ENCODE data around the gene KDELR1. TPM values are rescaled to one million over a fixed set of nuclear protein-coding genes. Genes with fewer than 3 reads are reported as not detected.
"Not testable (repeated sequence)": the region's sequence is repeated elsewhere in the genome, so short reads cannot be mapped to it uniquely, and the experiment has no call there.

KDELR1 gene
- total RNA-seq, 1 donor from 2014 or later, result 121 TPM

GRCh38 chr19:48397263-48398101 lies 6.1 kb upstream of the KDELR1 start:
- DNase-seq (ENCODE audit: low read depth), result no peak

DNA sequence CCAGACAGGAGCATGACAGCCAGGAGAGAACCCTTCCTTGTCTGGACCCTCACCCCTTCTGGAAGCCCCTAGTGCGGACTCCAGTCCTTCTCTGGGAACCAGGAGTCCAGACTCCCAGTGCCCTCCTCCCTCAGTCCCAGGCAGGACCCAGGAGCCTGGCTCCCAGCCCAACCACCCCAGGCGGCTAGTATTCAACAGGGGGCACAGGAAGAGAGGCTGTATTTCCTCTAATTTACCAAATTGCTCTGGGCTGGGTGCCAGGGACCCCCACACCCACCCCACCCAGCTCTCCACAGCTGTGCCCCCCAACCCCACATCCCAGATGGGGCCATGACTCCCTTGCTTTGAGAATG lies 5.4 kb upstream of the KDELR1 start:
- DNase-seq (ENCODE audit: low read depth), result no peak

- no peak for DNase-seq (ENCODE audit: low read depth)
Observed at GRCh38 chr19:48396016-48396823, 4.9 kb upstream of the KDELR1 start.

DNA sequence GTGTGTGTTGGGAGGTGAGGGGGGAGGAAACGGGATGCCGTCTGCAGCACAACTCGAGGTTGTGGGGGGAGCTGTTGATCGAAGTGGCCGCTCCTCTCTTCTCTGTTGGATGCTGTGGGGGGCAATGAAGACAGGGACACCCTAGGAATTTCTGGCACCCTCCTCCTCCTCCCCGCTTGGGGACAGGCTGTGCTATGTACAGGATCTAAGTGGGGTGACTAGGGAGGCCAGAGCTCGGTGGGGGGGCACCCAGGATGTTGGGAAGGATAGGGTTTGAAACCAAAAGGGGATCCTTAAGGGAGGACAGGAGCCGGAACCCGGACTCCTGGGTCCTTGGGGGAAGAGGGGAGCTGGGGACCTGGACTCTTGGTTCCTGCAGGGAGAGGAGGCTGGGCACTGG lies 4.1 kb upstream of the KDELR1 start:
- no peak for DNase-seq (ENCODE audit: low read depth)

- DNase-seq (ENCODE audit: low read depth), result no peak
Observed at GRCh38 chr19:48395170-48395455, 3.8 kb upstream of the KDELR1 start.

DNA sequence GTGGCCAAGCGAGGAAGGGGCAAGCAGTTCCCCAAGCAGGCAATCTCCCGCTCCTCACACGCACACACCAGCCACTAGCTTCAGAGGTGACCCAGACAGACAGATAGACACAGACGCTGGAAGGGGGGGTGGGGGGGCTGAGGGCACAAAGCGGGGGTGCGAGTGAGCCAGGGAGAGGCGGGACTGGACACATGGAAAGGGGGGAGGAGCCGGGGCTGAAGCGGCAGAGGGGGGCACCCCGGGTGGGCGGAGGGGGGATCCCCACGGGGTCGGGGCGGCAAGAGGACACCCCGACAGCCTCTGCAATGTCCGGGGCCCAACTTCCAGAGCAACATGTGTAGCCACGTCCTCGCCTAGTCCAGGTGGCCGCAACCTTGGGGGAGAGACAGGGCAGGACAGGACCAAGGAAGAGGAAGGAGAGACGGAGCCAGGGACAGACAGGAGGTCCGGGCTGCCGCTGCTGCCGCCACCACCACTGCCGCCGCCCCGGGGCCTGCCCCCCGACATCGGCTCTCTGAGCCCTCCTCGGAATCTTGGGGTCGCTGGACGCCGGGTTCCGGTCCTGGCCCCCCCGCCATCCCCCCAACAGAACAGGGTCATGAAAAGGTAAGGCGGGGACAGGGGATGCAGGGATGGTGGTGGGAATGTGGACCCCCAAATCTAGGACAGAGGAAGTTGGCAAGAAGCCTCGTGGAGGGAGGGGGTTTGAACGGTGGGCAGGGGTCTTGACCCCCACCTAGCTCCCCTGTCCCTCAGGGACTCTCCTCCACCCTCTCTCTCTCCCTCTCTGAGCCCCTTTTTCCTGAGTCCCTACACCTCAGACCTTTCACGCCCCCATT lies 3.2 kb upstream of the KDELR1 start:
- DNase-seq (ENCODE audit: low read depth), result no peak

DNA sequence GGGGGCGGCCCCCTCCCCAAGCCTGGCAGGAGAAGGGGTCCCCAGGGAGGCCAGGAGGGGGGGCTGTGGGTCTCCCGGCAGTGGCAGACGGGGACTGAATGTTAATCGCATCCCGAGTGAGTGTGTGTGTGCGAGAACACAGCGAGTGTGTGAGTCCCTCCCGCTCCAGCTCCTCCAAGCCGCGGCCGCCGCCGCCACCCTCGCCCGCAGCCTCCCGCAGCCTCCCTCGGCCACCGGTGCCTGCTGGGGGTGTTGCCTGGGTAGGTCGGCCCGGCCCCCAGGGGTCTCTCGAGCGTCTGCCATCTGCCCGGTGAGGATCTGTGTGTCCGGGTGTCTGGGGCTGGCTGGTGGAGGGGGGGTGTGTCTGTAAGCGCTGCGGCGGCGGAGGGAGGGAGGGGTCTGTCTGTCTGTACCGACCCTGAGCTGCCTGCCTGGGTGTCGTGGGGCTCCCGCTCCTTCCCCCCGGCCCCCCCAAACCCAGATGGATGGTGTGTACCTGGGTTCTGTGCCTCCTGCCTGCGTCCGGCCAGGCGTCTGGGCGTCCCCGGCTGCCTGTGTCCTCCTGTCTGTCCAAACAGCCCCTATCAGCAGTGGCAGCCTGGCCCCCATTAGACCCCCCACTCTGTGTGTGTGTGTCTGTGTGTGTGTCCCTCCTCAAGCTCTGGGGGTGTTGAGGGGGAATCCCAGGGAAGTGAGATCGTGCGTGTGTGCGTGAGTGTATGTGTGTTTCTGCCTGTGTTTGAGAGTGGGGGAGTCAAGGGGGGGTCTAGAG lies 2.4 kb upstream of the KDELR1 start, which contains the start of gene GRIN2D:
TSS of gene GRIN2D (plus strand) at position 110 of the 772 bp plus-strand sequence. CDS start 4,725 bp downstream, outside the sequence.
- no peak for DNase-seq (ENCODE audit: low read depth)

DNA sequence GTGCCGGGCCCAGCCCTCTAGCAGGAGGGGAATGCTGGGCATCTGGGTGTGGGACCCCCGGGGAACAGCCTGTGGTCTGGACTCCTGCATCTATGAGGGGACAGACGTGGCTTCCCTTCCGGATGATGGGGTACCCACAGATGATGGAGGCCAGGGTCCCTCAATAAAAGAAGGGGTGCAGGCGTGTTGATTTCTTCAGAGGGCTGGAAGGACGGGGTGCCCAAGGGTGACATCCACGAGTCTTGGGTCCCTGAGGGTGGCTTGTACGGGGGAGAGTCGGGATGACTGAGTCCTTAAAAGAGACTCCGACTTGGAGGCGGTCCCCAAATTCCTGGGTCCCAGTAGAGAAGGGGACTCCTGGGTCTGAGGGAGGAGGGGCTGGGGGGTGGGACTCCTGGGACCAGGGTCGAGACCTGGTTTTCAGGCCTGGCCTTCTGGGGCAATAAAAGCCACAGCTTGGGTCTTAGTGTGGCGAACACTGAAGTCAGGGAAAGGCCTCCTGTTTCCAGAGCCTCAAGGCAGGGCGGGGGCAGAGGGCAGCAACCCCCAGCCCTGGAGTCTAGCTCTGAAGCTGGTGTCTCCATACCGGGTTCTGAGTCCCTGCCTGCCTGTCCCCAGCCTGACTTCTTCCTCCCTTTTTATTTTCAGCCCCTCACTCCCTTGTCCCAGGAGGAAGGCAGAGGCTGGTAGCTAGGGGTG lies 1.7 kb upstream of the KDELR1 start:
- no peak for DNase-seq (ENCODE audit: low read depth)

DNA sequence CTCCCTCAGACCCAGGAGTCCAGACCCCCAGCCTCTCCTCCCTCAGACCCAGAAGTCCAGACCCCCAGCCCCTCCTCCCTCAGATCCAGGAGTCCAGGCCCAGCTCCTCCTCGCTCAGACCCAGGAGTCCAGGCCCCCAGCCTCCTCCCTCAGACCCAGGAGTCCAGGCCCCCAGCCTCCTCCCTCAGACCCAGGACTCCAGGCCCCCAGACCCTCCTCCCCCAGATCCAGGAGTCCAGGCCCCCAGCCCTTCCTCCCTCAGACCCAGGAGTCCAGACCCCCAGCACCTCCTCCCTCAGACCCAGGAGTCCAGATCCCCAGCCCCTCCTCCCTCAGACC lies 624 bp upstream of the KDELR1 start:
- not testable (repeated sequence) for DNase-seq (ENCODE audit: low read depth)

DNA sequence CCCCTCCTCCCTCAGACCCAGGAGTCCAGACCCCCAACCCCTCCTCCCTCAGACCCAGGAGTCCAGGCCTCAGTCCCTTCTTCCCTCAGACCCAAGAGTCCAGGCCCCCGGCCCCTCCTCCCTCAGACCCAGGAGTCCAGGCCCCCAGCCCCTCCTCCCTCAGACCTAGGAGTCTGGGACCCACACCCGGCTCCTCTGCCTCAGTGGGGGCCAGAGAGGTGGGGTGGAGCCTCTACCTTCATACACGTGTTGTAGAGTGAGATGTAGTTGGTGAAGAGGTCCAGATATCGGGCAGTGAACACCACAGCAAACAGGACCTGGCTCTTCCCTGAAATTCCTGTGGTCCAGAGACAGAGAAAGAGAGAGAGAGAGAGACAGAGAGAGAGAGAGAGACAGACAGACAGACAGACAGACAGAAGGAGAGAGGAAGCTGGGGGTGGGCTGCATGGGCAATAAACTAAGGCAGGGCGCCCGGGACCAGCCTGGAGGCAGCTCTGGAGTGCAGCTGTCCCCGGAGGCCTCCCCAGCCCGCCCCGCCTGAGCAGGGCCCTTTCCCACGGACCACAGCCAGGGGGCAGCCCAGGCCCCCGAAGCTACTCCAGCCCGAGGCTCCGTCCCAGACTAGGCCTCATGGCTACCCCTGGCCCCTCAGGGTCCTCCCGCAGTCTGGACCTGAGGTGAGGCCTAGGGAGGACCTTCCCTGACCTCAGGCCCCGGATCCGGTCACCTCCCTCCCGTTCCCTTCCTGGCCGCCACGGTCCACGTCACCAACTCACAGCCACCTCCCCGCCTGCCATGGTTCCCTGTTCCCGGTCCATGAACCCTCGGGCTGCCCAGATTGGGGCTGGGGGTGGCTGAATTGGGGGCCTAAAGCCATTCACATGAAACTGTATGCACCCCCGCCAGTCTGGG lies 907 bp downstream of the KDELR1 start:
- peak; percentile 74 for DNase-seq (ENCODE audit: low read depth)

DNA sequence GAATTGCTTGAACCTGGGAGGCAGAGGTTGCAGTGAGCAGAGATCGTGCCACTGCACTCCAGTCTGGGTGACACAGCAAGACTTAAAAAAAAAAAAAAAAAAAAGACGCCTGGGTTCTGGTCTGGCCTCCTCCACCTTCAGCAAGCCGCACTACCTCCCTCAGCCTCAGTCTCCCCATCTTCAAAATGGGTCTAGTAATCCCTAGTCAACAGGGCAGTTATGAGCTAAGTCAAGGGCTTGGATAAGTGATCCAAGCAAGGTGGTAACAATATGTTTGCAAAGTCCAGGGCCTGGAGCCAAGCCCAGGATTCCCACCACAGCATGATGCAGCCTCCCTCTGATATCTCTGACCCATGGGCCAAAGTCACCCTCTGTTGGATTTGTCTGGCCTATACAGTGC lies 4.4 kb downstream of the KDELR1 start:
- no peak for DNase-seq (ENCODE audit: low read depth)

DNA sequence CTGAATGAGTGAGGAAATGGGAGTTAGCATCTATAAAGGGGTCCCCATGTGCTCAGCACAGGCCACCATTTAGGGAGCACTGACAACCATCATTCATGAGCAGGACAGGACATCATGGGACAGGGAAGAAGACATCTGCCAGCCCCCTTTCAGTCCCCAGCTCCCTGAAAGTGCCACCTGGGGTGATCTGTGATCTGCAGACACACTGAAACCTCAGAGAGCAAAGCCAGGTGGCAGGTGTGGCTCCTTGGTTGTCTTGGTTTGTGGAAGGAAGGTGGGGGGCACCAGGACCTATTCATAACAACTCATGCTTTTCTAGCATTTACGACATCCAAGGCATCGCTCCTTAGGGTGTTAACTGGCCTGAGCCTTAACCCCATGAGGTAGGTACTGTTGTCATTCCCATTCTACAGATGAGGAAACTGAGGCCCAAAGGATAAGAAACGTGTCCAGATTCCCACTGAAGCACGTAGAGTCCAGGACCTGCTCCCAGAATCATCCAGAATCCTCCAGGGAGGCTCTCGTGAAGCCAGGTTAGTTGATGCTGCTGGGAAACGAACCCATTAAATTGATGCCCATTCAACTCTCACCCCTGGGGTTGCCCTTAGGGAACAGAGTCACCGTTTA lies 5.8 kb downstream of the KDELR1 start:
- no peak for DNase-seq (ENCODE audit: low read depth)

GRCh38 chr19:48382286-48382685 lies 9.1 kb downstream of the KDELR1 start:
- no peak for DNase-seq (ENCODE audit: low read depth)

DNA sequence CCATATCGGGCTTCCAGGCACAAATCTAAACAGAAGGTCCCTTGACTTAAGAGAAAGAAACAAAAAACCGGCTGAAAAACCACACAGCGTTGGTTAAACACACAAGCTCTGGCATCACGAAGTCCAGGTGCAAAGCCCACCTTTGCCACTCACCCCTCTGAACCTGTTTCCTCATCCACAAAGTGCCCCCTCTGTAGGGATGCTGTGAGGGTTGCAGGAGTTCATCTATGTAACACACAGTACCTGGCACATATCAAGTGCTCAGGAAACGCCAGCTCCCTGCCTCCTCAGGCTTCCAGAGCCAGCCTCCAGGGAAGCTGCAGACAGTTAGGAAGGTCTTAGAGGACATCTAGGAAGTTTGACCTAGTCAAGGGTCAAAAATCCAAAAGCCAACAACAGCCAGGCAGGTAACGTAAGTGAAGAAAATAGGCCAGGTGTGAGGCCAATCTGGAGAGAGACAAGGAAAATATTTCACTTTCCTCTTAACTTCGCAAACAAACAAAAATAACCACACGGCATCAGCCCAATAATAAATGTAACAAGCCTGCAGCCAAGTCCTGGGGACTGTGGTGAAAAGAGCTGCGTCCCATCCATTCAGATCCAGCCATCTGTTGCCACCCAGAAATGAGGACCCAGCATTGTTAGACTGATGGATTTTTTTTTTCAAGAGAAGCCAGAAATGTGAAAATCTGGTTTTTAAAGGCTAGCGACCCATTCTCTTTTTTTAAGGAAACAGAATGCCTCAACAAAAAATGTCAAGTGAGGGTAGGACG lies 10.0 kb downstream of the KDELR1 start:
- DNase-seq (ENCODE audit: low read depth), result no peak

DNA sequence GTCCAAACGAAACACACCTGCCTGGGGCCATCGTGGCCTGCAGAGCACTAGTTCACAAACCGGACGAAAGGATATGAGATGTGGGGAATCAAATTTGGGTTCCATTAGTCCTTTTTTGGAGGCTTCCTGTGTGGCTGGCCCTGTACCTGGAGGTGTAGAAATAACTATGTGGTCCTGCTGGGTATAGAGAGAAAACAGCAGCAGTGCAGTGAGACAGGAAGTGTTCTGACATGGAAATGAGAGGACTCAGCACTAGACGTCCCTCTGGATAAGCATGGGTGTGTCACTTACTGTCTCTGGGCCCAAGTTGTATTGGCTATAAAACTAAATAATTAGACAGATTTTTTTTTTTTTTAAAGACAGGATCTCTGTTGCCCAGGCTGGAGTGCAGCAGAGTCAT lies 12.3 kb downstream of the KDELR1 start:
- no peak for DNase-seq (ENCODE audit: low read depth)

- no peak for DNase-seq (ENCODE audit: low read depth)
Observed at GRCh38 chr19:48378194-48378570, 13.2 kb downstream of the KDELR1 start.

- no peak for DNase-seq (ENCODE audit: low read depth)
Observed at GRCh38 chr19:48373567-48373966, 17.8 kb downstream of the KDELR1 start.

GRCh38 chr19:48372904-48373303 lies 18.4 kb downstream of the KDELR1 start:
- peak; percentile 19 for DNase-seq (ENCODE audit: low read depth)
